ENCODE results near the gene CELF2.

DNA sequence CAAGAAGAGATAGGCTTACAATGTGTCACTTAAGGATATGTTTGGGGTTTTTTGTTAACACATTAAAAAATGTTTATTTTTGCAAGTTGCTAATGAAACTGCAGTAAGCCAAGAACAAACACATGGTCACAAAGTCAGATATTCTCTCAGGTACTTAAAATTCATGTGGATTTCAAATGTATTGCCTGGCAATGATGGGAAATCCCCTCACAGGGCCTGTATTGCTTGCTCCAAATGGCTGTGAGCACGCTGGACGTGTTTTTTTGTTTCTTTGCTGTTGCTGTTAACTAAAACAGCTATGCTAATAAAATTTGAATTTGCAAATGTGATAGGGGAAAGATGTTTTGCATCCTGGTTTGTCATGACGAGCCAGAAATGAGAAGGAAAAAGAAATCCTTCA is 3.8 kb upstream of the CELF2 start:
- TF ChIP-seq, protein P1, sequence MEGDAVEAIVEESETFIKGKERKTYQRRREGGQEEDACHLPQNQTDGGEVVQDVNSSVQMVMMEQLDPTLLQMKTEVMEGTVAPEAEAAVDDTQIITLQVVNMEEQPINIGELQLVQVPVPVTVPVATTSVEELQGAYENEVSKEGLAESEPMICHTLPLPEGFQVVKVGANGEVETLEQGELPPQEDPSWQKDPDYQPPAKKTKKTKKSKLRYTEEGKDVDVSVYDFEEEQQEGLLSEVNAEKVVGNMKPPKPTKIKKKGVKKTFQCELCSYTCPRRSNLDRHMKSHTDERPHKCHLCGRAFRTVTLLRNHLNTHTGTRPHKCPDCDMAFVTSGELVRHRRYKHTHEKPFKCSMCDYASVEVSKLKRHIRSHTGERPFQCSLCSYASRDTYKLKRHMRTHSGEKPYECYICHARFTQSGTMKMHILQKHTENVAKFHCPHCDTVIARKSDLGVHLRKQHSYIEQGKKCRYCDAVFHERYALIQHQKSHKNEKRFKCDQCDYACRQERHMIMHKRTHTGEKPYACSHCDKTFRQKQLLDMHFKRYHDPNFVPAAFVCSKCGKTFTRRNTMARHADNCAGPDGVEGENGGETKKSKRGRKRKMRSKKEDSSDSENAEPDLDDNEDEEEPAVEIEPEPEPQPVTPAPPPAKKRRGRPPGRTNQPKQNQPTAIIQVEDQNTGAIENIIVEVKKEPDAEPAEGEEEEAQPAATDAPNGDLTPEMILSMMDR (IDR thresholded peaks at IDR 0.05; ENCODE audit: low read depth, low read length, poor library complexity, severe bottlenecking) = no peak
- TF ChIP-seq EZH2phosphoT487 (IDR thresholded peaks at IDR 0.05; ENCODE audit: borderline replicate concordance, low read length) = no peak

Data from DOHH2 (cell line).